SU-DHL-6 (cell line): ENCODE measurements around the gene UNC5C.

ENCODE experiments used
- H2AFZ ChIP-seq: fragments of 200-600 bp; sonication (generic); 2 replicates; pipeline ENCODE4 v1.6.1; 2014; ENCODE audit warnings: low read depth, mild to moderate bottlenecking, moderate library complexity, mixed read lengths, antibody characterized with exemption, low read length; ENCODE audit not compliant: severe bottlenecking
- H3F3A ChIP-seq: fragments of 200-600 bp; shearing (Covaris generic); 2 replicates; pipeline ENCODE4 v1.6.0; 2016; ENCODE audit warnings: antibody characterized with exemption, mild to moderate bottlenecking; ENCODE audit not compliant: insufficient read depth
- H3K27ac ChIP-seq: fragments of 200-600 bp; sonication (generic); 2 replicates; pipeline ENCODE4 v1.5.1; 2016; ENCODE audit warnings: low read depth, mild to moderate bottlenecking, low read length, moderate library complexity, mixed read lengths
- H3K27me3 ChIP-seq: fragments of 200-600 bp; sonication (generic), shearing (Covaris generic); 2 replicates; pipeline ENCODE4 v1.6.0; 2014; ENCODE audit warnings: mild to moderate bottlenecking, low read length
- H3K36me3 ChIP-seq: fragments of 200-600 bp; sonication (generic); 2 replicates; pipeline ENCODE4 v1.6.1; 2014; ENCODE audit warnings: mild to moderate bottlenecking, low read length, mixed read lengths
- H3K4me2 ChIP-seq: fragments of 300-600, 200-600 bp; shearing (Covaris generic), sonication (generic); 2 replicates; pipeline ENCODE4 v1.6.0; 2014; ENCODE audit warnings: low read length, low read depth, mild to moderate bottlenecking; ENCODE audit not compliant: poor library complexity, severe bottlenecking
- H3K4me3 ChIP-seq: fragments of 200-600 bp; sonication (generic); 2 replicates; pipeline ENCODE4 v1.5.1; 2014; ENCODE audit warnings: antibody characterized with exemption, low read length, mild to moderate bottlenecking, mixed read lengths; ENCODE audit not compliant: insufficient read depth, poor library complexity, severe bottlenecking
- H3K79me2 ChIP-seq: fragments of 200-600 bp; sonication (generic); 2 replicates; pipeline ENCODE4 v1.6.1; 2014; ENCODE audit warnings: mild to moderate bottlenecking, low read length, moderate library complexity; ENCODE audit not compliant: insufficient read depth
- H3K9ac ChIP-seq: fragments of 200-600 bp; sonication (generic); 2 replicates; pipeline ENCODE4 v1.7.0; 2014; ENCODE audit warnings: mild to moderate bottlenecking, low read length
- H3K9me2 ChIP-seq: fragments of 200-600 bp; sonication (generic); replicated peaks from 2 replicates; pipeline ENCODE4 v1.6.1; 2014; ENCODE audit warnings: low read length; ENCODE audit not compliant: insufficient read depth
- H3K9me3 ChIP-seq: fragments of 200-600 bp; sonication (generic); 2 replicates; pipeline ENCODE4 v1.6.1; 2014; ENCODE audit warnings: low read length, mixed read lengths; ENCODE audit not compliant: insufficient read depth
- H4K20me1 ChIP-seq: fragments of 200-600 bp; sonication (generic); 2 replicates; pipeline ENCODE4 v1.6.1; 2014; ENCODE audit warnings: low read depth, mild to moderate bottlenecking, antibody characterized with exemption, low read length, moderate library complexity, mixed read lengths
- CTCF ChIP-seq: fragments of 200-600 bp; sonication (generic); IDR thresholded peaks from one replicate; pipeline ENCODE4 v1.5.1; 2017; ENCODE audit warnings: antibody characterized with exemption, mild to moderate bottlenecking, low read length, moderate library complexity; ENCODE audit not compliant: insufficient read depth, poor library complexity, severe bottlenecking
- EZH2phosphoT487 ChIP-seq: fragments of 200-600 bp; sonication (generic), shearing (Covaris generic); conservative IDR thresholded peaks from 2 replicates; pipeline ENCODE4 v1.6.1; 2018; ENCODE audit warnings: mild to moderate bottlenecking, antibody characterized with exemption, low read length, moderate library complexity, mixed read lengths

The UNC5C gene

GRCh38 chr4:95544113-95545103 lies 4.4 kb downstream of the UNC5C start:
- no peaks in the 10 kb centered on the region for H3F3A ChIP-seq
- H3K4me2 ChIP-seq: no peak overlapping the region
- TF ChIP-seq CTCF (no peak), EZH2phosphoT487 (no peak)
- no peaks in the 10 kb centered on the region for H3K9me2 ChIP-seq
- H3K4me3 ChIP-seq: no peak overlapping the region
- H2AFZ ChIP-seq: no peak overlapping the region
- no peaks in the 10 kb centered on the region for H3K79me2 ChIP-seq
- no peak overlapping the region for H3K27ac ChIP-seq
- H3K36me3 ChIP-seq: no peaks in the 10 kb centered on the region
- H3K27me3 ChIP-seq: no peaks in the 10 kb centered on the region
- H3K9ac ChIP-seq: no peak overlapping the region
- no peaks in the 10 kb centered on the region for H4K20me1 ChIP-seq
- no peaks in the 10 kb centered on the region for H3K9me3 ChIP-seq

- Histone ChIP-seq H2AFZ (no peak overlapping the region), H3K9me3 (no peaks in the 10 kb centered on the region), H3K79me2 (no peaks in the 10 kb centered on the region), H3K4me3 (no peak overlapping the region), H3F3A (no peaks in the 10 kb centered on the region), H3K9me2 (no peaks in the 10 kb centered on the region), H3K27ac (no peak overlapping the region), H3K36me3 (no peaks in the 10 kb centered on the region), H3K4me2 (no peak overlapping the region), H4K20me1 (no peaks in the 10 kb centered on the region), H3K27me3 (no peaks in the 10 kb centered on the region), H3K9ac (no peak overlapping the region)
- no peak for TF ChIP-seq CTCF
- no peak for TF ChIP-seq EZH2phosphoT487
Observed at GRCh38 chr4:95541889-95542607, 6.7 kb downstream of the UNC5C start.

GRCh38 chr4:95541094-95541493 lies 7.7 kb downstream of the UNC5C start:
- Histone ChIP-seq H3K27ac (no peak overlapping the region), H3K27me3 (no peaks in the 10 kb centered on the region), H3K36me3 (no peaks in the 10 kb centered on the region), H4K20me1 (no peaks in the 10 kb centered on the region), H3K4me2 (no peak overlapping the region), H3K9me3 (no peaks in the 10 kb centered on the region), H3K9me2 (no peaks in the 10 kb centered on the region), H3K9ac (no peak overlapping the region), H3F3A (no peaks in the 10 kb centered on the region), H2AFZ (no peak overlapping the region), H3K4me3 (no peak overlapping the region), H3K79me2 (no peaks in the 10 kb centered on the region)
- TF ChIP-seq EZH2phosphoT487: no peak
- no peak for TF ChIP-seq CTCF
